Lower leg skin (tissue), 4 donors: ENCODE measurements around the gene LSM14B. TPM values are rescaled to one million over a fixed set of nuclear protein-coding genes. Genes with fewer than 3 reads are reported as not detected.

ENCODE experiments used
- DNase-seq, 2 donors: peaks; one replicate each; pipeline ENCODE4 v3.0.0-alpha.2; 2019; ENCODE audit warnings: low spot score in 2 of 2
- H3K4me3 ChIP-seq: fragments of 200-600 bp; sonication (generic); 2 replicates; pipeline ENCODE4 v1.5.1; 2017; ENCODE audit warnings: mild to moderate bottlenecking, low read depth; ENCODE audit not compliant: poor library complexity, severe bottlenecking
- CTCF ChIP-seq, 3 donors: fragments of 450-650 bp; IDR thresholded peaks; one replicate each; pipeline ENCODE4 v1.5.1; 2016; ENCODE audit warnings: antibody characterized with exemption in 3 of 3, mild to moderate bottlenecking in 3 of 3, moderate library complexity in 2 of 3
- POLR2A ChIP-seq, 2 donors: fragments of 450-650 bp; IDR thresholded peaks; one replicate each; pipeline ENCODE4 v1.6.1; 2016 to 2017; ENCODE audit warnings: antibody characterized with exemption in 2 of 2, mild to moderate bottlenecking in 1 of 2, moderate library complexity in 1 of 2
- WGBS, 2 donors: methylation state at CpG; one replicate each; pipeline ENCODE4 v1.1.5; 2018; 5-methylcytosine and 5-hydroxymethylcytosine counted together
- intact Hi-C: fragments of 100-400 bp; cut with DNase I; formaldehyde crosslinking; loops from one replicate; pipeline ENCODE4 v1.15.0; 2023; ENCODE audit warnings: low total_unique reads
- total RNA-seq, 4 donors: library from RNA; depleted of rRNA; stranded (reverse); fragments of >200 nt; gene quantifications; one replicate each; pipeline ENCODE4 v1.1.0, GENCODE V29; 2016

The LSM14B gene
- total RNA-seq, 4 donors from 2014 or later: 44.9 to 60.3 (median 49.9) TPM

DNA sequence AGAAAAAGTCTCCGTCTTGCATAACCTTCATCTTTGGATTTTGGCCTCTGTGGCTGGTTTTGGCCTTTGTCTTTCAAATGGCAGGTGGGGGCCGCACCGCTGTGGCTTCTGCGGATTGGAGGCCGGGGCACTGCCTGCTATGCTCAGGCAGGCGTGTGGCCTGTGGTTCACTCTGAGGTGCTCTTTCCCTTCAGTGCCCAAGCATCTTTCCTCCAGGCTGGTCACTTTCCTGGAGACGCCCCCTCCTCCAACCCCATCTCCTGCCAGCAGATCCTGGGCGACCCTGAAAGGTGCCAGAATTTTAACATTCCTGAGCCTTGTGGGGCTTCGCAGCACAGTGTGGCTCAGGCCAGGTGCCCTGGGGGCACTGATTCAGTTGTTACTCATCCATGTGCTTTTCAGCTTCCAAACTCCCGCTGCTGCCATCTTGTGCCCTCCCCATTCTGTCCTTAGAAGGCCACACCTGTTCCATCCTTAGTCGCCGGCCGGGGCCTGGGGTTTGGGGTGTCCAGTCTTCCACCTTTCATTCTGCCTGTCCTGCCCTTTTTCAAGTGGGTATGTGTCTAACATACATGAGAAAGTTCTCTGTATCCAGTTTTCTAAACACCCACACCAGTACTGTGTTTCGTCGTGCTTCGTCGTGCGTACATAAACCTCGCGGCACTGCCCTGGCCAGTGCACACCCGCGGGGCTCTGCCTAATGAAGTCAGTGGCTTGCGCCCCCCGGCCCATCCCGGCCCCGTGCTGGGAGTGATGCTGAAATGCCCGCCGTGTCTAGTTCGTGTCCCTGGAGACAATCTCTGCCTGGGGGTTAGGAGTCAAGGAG is 33.4 kb downstream of the LSM14B start:
- TF ChIP-seq CTCF (IDR thresholded peaks at IDR 0.05) (no peak), POLR2A (IDR thresholded peaks at IDR 0.05) (no peak)
- WGBS, 2 donors: 76 to 80% methylated on average over 29 of the region's 29 CpGs
- intact Hi-C loops: no loop called here
- no peak for DNase-seq
- no peak overlapping the region for H3K4me3 ChIP-seq

GRCh38 chr20:62156254-62156556 is 33.9 kb downstream of the LSM14B start:
- WGBS, 2 donors: 85 to 87% methylated on average over 3 of the region's 3 CpGs
- intact Hi-C loops: no loop called here
- TF ChIP-seq POLR2A (IDR thresholded peaks at IDR 0.05) (no peak), CTCF (IDR thresholded peaks at IDR 0.05) (no peak)

DNA sequence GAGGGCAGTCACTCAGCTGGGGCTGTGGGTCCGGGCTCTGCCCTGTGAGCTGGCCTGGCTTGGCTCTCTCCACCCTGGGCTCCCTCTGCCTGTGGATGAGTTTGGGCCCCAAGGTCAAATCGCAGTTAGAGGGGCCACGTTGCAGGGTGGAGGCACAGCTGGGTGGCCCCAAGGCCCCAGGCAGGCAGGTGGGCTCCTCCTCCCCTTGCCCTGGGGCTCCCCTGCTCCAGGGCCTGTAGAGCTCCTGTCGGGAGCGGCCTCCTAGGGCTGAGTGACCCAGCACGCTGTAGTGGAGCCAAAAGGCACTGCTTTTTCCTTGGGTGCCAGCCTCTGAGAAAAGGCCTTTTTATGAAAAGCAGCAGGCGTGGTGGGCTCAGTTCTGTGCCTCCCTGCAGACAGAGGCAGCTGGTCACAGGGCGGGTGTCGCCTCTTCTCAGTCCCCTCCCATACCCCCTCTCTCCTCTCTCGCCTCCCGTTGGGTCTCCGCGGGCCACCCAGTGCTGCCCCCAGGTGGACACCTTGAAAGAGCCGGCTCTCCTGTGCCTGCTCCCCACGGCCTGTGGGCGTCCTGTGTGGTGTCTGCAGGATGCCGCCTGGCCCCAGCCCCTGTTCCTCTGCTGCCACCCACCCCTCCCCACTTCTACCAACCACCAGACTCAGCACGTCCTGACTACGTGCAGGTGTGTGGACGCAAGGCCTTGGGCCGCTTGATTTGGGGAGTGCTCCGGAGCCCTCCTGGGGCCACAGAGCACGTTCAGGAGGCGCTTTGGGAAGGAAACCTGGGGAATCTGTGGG is 34.5 kb downstream of the LSM14B start:
- no peak for TF ChIP-seq POLR2A (IDR thresholded peaks at IDR 0.05)
- TF ChIP-seq CTCF (IDR thresholded peaks at IDR 0.05): no peak
- no peak overlapping the region for H3K4me3 ChIP-seq
- peak in 1 of 2 donors; percentile 91 for DNase-seq
- intact Hi-C loops: no loop called here
- 48 to 55% methylated on average over 24 of the region's 24 CpGs for WGBS, 2 donors

More at GRCh38 chr20:62156254-62156556, 33.9 kb downstream of the LSM14B start:
- DNase-seq: no peak
- no peak overlapping the region for H3K4me3 ChIP-seq

- intact Hi-C loops: no loop called here
- H3K4me3 ChIP-seq: no peak overlapping the region
- TF ChIP-seq POLR2A (IDR thresholded peaks at IDR 0.05) (no peak), CTCF (IDR thresholded peaks at IDR 0.05) (no peak)
- 91% methylated on average over 23 to 25 of the region's 25 CpGs for WGBS, 2 donors
- no peak for DNase-seq
These were observed 35.3 kb downstream of the LSM14B start for GRCh38 chr20:62157387-62158087.

GRCh38 chr20:62158088-62158400 is 35.8 kb downstream of the LSM14B start:
- DNase-seq: no peak
- TF ChIP-seq POLR2A (IDR thresholded peaks at IDR 0.05) (no peak), CTCF (IDR thresholded peaks at IDR 0.05) (no peak)
- 98% methylated on average over 9 to 12 of the region's 12 CpGs for WGBS, 2 donors
- no peak overlapping the region for H3K4me3 ChIP-seq
- intact Hi-C loops: no loop called here
